ENCODE results near the gene NT5E. TPM values are rescaled to one million over a fixed set of nuclear protein-coding genes. Genes with fewer than 3 reads are reported as not detected.
"Not testable (repeated sequence)": the region's sequence is repeated elsewhere in the genome, so short reads cannot be mapped to it uniquely, and the experiment has no call there.

NT5E gene
- total RNA-seq: 31.2 TPM

DNA sequence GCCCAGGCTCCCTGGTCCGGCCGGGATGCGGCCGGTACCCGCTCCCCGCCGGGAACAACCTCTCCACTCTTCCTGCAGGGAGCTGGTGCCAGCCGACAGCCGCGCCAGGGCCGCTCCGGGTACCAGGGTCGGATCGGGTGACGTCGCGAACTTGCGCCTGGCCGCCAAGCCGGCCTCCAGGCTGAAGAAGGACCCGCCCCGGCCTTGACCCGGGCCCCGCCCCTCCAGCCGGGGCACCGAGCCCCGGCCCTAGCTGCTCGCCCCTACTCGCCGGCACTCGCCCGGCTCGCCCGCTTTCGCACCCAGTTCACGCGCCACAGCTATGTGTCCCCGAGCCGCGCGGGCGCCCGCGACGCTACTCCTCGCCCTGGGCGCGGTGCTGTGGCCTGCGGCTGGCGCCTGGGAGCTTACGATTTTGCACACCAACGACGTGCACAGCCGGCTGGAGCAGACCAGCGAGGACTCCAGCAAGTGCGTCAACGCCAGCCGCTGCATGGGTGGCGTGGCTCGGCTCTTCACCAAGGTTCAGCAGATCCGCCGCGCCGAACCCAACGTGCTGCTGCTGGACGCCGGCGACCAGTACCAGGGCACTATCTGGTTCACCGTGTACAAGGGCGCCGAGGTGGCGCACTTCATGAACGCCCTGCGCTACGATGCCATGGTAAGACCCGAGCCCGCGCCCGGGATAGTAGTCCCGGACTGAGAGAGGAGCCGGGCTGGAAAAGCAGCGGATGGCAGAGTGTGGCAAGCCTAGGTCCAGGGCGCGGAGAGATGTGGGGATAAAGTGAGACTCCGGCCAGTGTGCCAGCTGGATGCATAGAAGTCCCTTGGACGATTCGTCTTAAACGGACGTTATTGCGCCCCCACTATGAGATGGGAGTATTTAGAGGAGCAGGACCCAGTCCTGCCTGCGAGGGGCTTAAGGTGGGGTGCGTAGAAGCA, at the start of gene NT5E:
Gene NT5E (plus strand): TSS at position 266 of the 942 bp plus-strand sequence. CDS start 57 bp downstream, at position 323.
- DNase-seq: peak; percentile 30

DNA sequence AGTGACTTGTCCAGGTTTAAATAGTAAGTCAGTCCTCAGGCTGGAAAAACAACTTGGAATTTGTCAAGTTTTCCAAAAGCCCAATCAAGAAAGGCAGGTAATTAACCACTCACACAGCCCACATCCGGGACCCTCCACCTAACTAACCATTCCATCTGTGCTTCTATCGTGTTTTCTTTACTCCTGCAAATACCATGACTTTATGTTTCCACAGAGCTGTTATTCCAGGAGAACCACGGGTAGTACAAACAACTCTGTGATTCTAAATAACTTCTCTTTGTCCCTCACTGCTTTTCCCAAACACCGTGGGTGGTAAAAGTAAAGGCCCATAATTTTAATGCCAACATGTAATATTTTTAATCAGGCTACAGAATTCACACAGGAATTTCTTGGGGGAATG, 49.6 kb upstream of the NT5E start:
- DNase-seq: no peak

DNA sequence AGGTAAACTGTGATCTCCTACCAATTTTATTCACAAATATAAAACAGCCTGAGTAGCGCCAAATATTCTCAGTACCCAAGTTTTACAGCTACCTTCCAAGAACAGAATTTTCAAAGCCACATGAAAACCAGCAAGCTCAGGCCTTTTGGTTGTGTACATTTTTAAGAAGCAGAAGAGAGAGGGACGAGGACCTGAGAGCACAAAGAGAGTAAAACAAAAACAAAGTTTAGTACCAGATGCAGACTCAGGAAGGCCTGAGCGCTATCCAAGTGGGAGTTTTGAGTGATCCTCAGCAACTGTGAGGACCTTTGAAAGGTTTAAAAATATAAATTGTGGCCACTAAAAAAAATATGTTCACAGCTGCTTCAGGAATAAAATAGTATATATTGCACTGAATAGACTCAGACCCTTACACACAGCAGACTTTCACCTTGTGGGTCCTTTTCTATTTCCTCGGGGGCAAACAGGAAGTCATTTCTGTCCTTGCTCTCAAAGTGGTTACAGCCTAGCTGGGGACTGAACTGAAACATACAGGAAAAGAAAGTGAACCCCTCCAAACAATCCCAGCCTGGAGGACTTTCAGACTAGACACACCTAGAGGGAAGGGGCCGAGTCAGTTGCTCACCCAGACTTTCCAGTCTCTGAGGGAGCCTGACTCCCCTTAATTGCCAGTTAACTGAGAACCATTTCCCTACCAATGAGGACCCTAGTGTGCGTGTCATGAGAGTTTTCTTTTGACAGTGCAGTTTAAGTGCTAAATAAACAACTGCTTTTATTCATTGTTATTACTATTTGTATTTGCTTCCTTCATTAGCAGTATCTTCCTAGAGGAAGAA, 48.5 kb upstream of the NT5E start:
- no peak for DNase-seq

DNA sequence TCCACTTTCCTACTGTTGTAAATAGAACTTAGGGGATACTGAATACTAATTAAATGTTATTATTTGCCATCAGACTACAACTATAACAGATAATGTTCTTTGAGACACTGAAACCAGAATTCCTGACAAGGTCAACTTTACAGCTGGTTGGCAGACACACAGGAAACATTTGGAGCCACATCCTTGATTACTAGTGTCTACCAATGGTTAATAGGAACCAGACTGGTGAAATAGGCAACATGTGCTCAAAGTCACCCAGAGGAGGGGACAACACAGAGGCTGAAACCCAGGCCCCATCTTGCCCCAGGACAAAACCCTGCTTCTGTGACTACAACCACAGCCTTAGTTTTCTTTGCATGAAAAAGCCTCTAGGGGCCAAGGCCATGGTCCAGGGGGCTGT, 47.8 kb upstream of the NT5E start:
- DNase-seq: no peak

DNA sequence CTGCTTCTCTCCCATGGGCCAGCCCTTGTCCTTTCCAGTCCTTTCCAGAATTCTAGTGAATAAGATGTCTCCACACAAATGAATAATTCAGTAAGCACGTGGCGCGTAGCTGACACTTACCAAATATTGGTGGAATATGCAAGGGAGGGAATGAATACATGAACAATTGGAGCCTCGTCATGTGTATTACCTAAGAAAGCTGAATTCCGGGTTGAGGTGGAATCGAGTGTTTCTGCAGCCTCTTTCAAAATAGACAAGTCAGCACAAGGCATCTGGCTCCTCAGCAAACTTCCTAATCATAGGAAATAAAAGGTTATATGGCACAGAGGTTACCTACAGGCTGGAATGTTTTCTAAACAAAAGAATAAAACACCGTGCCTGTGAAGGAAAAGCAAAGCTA, 47.0 kb upstream of the NT5E start:
- no peak for DNase-seq

DNA sequence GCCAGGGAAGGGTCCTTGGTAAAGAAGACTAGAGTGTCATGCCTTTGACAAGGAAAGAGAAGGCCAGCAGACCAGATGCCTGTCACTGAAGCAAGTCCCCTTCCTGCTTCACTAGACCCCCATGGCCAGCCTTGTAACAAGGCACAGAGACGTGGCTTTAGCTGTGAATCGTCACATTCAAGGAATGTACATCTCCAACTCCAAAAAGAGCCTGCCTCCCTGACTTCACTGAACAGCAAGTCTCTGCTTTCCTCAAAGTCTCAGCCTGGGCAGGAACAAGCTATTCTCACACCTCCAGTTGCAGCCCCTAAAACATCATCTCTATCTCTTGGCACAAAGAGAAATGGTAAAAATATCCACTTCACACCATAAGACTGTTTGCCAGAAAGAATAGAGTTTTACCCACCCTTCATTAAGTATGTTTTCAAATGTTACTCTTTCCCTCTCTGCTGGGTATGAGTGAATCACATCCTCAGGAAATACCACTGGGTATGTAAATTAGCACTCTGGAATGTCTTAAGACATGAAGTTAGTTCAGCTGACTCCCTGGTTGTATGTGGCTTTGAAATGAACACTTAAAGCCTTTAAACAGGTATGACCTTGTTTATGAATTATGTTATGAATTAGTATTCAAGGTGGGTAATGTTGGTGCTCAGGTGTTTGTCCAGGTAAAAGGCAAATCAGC, 46.4 kb upstream of the NT5E start:
- peak; percentile 15 for DNase-seq

DNA sequence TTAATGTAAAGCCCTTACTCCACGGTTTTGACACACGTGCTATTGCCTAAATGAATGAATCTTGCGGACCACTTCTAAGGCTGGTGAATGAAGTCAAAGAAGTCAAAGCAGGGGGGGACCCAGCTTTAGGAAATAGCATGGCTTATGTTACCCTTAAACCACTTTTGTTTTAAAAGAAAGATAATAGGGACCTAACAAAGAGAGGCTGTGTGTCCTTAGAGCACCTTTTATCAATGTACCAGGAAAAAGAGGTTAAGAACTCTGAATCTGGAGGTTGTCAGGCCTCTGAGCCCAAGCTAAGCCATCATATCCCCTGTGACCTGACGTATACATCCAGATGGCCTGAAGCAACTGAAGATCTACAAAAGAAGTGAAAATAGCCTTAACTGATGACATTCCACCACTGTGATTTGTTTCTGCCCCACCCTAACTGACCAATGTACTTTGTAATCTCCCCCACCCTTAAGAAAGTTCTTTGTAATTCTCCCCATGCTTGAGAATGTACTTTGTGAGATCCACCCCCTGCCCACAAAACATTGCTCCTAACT, 45.8 kb upstream of the NT5E start:
- DNase-seq: not testable (repeated sequence)

DNA sequence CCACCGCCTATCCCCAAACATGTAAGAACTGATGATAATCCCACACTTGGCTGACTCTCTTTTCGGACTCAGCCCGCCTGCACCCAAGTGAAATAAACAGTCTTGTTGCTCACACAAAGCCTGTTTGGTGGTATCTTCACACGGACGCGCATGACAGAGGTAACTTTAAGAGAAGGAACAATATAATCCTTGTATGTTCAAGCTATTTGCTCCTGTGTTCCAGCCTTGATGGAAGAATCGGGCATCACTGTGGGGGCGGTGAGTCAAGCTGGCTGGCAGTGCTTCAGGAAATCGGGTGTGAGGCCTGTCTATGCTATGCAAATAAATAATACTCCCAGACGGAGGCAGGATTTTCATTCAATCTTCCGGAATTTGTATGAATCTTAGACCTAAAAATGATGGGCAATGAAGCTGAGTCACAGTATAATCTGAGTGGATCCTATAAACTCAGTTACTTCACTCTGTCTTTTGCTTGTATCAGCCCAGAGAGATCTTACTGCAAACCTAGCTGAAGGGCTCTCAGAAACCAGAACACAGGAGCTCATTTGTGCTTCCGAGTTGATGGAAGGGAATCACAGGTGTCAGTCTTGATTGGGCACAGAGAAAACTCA, 45.2 kb upstream of the NT5E start:
- DNase-seq: no peak

DNA sequence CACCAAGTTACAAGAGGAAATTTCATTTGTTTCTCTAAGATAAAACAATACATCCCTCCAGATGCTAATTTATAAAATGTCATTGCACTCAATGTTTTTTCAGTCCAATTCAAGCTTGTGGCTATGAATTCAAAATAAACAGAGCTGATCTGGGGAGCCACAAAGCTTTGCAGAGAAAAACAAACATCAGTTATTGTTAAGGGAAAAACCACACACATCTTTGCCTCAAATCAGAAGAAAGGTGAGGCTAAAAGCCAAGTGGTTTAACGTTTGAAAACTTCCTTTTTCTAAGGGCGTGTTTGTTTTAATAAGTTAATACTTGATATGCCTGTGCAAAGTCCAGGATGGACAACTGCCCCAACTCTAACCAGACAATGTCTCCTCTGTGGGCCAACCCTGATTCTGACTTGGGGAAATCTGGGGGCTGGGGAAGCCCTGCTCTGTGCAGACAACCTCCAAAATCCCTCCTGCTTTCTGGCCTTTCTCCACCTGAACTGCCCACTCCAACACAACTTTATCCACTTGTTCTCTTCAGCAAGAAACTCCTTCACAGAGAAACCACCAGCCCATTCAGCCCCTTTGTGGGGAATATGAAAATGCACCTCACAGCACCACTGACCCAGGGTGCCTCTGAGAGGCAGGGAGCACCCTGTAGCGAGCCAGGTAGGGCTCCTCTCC, 44.6 kb upstream of the NT5E start:
- DNase-seq: no peak

DNA sequence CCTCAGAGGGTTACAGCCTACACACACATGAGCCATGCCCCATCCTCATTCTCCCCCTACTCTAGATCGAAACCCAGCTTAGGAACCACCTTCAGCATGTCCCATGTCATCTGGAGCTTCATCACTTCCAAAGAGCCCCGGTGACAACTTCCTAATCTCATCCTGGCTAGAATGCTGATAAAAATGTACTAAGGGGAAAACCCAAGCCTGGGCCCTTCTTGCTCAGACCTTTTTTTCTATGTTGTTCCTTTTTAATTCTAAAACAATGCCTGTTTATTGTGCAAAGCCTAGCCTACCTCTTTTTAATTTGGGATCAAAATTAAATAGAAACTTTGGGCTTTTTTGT, 44.1 kb upstream of the NT5E start:
- DNase-seq: no peak

DNA sequence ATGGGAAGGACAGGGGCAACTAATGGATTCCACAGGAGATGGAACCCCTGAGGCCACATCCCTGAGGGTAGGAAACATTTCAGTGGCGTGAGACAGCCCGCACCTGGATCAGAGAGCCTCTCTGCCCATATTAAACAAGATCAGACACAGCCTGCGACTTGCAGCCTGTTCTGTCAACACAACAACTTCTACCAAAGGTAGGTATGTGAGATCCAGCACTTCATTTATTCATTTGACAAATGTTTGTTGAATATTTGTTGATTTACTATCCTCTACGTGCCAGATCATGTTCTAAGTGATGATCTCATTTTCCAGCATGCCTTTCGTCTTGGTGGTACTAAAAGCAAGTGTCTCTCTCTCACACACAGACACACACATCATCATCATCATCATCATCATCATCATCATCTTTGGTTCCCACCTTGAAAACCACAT, 43.2 kb upstream of the NT5E start:
- no peak for DNase-seq

DNA sequence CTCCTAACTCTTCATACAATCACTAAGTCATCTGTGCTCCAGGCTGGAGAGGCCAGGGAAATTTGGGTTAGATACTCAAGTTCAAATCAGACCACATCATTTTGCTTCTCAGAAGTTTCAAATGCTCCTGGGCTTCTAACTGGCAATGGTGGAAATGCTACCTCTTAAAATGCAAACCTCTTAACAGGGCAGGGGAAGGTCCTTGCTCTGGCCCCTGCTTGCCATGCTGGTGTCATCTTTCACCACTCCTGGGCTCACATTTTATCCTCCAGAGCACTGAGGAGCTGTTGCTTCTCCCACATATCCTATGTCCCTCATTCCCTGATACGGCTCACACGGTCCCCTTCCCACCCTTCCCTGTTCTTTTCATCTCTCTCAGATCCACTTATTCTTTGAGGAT, 41.8 kb upstream of the NT5E start:
- DNase-seq: no peak

DNA sequence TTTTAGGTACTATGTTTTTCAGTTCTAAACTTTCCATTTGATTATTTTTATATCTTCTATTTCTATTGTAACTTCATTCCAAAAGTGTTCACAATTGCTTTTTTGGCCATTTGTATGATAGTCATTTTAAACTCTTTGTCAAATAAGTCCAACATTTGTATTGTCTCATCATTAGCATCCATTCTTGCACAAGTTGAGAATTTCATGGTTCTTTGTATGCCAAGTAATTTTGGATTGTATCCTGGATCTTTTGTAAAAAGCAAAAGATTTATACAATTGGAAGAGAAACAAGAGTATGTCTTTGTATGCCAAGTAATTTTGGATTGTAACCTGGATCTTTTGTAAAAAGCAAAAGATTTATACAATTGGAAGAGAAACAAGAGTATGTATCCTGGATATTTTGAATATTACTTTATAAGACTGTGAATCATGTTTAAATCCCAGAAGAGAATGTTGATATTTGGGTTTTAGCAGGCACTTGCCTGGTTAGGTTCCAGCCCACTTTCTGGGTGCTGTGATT, 36.9 kb upstream of the NT5E start:
- peak; percentile 86 for DNase-seq

DNA sequence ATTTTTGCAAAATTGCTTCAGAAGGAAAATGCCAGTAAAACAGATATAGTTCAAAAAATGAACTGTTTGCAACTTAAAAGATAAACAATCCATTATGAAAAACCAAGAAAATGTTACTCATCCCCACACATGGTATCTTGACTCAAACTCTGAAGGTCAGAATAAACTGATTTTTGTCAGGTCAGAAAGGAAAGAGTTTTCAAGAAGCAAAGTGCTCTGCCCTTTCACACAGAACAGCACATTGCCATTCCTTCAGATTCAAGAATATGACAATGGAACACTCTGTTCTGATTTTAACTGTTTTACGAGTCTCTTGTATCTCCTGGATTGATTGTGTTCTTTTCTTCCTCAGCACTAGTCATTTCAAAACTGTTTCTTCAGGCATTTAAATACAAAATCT, 33.8 kb upstream of the NT5E start:
- no peak for DNase-seq

DNA sequence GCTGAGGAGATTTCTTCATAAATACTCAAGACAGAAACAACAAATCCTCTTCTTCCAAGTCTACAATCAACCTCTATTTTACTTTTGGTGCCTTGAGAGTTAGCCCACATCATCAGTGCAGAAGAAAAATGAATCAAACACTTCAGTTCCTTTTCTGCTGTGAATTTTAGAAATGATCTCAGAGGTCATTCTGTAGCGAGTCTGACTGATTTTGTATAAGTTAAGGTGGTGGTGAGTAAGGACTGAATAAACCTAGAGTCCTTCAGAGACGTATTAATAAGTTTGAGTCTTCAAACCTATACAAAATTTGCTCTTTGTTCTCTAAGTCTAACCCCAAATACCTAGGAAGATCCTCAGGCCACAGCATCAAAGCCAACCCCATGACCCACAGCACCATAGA, 33.1 kb upstream of the NT5E start:
- no peak for DNase-seq

DNA sequence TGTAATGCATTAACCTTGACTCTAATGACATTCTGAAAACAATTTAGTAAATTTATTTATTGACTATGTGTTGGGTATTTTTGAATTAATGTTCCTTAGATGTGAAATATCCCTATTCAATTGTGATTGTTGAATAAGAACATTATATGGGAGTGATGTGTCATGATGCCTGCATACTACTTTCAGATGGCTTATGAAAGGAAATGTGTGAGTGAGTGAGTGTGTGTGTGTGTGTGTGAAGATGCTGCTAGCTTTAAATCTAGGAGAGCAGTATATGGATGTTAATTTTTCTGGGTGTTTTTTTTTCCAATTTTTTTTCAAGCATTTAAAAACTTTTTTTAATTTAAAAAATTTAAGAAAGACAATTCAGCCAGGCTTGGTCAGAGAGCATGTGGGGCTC, 32.5 kb upstream of the NT5E start:
- no peak for DNase-seq

DNA sequence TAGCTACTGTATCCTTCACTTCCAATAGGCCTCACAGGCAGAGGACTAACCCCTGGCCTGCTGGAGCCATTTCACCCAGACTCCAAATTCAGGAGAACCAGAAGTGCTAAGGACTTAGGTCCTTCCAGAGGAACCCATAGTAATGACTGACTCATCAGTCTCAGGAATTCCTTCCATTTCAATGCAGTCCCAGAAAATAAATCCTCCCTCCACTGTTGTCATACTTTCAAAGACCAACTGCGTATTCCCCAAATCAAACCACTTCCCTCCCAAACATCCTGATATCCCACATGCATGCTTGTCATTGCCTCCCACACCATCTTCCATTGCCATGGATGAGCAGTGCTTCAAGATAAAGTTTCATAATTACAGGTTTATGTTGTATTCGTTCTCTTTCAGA, 31.8 kb upstream of the NT5E start:
- DNase-seq: no peak

DNA sequence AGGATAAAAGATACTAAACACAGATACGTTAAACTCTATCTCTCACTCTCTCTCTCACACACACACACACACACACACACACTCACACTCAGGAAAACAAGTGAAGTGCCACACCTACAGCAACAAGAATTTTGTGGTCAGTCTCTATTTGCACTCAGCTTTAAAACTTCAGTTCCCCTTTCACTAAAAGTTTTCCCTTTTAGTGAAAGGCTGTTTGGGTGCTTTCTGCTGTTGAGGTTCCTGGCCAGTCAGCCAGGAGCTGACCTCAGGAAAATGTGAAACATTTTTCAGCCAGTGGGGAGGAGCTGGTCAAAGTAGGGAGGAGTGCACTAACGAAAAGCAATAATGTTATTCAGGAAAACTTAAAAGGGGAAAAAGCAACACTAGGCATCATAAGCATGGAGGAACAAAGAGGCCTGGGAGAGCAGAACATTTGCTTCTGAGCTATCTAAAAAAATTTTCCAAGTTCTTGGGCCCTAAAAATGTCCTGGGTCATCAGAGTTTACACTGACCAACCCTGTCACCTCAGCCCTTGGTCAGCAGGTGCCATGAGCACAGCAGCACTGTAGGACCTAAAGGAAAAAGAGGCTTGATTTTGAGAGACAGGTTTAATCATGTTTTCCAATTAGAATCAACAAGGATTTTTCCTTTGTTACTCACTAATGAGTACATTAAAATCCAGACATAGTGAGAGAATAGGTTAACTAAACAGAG, 30.7 kb upstream of the NT5E start:
- DNase-seq: no peak

DNA sequence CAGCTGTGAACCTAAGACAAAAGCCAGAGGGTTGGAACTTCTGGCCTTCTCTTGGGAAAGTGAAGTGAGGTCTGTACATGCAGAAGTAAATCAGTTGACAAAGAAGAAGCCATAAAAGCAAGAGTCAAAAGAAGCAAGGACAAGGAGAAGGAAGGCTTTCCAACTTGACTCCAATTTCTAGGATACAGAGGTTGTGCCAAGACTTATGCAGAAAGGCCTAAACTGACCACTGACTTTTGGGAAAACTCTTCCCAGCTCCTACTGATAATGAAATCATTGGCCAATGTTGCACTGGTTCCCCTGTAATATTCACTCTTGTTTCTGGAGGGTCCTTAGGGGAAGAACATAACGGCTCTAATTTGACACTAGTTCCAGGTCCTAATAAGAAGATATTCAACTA, 29.3 kb upstream of the NT5E start:
- no peak for DNase-seq

DNA sequence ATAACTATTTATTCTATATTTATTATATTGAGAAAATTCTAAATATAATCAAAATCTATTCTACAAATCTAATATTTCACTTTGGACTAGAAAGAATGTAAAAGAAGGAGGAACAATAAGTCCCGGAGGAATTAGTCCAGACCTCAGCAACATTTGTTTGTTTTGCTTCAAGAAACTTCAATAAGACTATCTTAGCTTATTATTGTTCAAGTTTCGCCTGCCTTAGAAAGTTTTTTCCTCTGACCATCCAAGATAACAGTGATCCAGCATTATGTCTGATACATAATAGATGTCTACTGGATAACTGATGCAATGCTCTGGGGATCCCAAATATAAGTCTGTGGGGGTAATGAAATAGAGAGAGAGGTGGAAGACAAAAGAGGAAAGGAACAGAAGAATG, 28.7 kb upstream of the NT5E start:
- peak; percentile 74 for DNase-seq

DNA sequence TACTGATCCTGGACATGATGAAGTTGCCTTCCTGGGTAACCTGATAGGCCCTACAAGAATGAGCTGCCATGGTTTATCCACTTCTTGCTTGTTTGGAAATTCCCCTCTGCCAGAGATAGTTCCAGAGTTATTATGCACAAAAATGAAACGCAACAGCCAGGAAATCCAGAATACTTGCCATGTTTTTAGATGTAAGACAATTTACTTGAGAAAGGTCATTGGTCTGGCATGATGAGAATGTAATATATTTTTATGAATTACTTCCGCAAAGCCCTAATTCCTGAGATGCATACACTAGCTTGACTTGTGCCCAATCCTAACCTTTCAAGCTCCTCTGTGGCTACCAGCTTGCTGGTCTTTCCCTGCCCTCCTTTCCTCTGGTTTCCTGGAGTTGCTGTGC, 27.9 kb upstream of the NT5E start:
- DNase-seq: no peak
